Right hindlimb (tissue), 1 donor: ENCODE data around the gene CLINT1.

Source experiments
- DNase-seq: peaks from one replicate; pipeline ENCODE4 v3.0.0-alpha.2; 2018

CLINT1 gene

DNA sequence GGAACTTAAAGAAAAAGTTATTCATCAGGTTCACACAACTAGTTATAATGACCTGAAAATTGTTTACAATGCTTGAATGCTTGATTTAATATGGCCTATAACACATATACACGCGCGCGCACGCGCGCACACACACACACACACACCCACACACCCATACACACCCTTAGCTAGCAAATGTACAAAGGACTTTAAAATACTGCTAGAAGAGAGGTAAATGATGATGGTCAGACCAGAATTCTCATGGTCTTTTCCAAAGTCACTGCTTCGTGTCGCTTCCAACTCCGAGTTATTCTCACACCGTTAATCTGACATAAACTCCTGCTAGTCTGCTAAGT is 109.5 kb downstream of the CLINT1 start:
- no peak for DNase-seq

DNA sequence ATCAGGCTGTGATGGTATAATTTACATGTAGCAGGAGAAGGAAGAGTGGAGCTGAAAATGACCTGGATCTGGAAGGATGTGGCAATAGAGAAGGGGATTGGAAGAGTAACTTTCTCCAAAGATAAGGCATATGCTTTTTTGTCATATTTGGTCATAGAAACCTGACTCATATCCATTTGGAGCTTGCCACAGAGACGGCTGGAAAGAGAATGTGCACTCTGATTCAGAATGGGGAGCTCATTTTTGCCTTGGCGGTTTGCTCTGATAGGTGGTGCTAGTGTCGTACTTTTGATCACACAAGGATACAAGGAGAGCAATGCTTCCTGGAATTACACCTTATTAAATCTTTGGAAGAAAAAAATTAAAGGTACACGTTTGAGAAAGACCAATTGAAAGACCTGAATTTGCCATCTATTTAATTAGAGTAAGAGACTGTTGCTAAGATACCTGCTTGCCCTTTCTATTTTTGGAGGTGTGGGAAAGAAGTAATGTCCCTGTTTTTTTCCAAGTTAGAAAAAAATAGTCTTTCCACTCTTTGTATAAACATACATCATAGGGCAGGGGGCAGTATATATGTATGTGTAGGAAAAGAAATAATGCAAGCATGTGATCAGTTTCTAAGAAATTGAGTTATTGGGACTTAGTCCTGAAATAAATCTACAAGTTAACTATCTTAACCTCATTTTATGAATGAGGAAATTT is 110.0 kb downstream of the CLINT1 start:
- DNase-seq: no peak

DNA sequence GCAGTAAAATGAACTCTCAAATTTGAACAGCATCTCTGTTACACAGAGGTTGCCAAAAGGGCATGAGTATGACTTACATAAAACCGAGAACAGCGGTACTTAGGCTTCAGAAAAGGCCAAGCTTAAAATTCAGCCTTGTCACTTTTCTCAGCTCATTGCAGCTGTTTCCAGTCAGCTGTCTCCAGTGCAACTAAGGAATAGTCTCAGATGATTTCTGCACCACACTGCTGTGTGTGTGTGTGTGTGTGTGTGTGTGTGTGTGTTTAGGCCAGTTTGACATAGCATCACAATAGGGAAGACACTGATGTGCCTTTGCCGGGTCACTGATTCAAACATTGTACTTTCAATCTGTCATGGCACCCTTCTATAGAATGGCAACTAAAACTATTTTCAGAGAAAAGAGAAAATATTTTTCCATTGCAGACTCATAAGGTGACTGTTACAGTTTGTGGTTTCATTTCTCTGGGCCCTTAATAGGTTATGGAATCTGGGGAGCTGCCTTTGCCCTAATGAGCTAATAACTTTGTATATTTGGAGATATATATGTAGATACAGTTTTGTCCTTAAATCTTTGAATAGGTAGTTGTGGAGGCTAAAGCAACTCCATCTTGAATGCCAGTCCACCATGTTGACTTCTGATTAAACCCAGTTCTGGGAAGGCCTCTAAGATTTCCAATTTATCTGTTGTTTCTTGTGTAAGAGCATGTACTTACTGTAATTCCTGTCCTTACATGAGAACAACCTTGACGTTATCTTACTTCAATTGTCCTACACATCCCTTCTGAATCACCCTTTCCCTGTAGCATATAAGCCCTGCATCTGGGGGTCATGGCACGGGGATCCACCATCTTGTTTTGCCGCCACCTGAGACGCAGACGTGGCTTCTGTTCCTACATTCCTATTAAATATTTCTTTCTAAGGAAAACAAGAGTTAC is 110.9 kb downstream of the CLINT1 start:
- DNase-seq: no peak

DNA sequence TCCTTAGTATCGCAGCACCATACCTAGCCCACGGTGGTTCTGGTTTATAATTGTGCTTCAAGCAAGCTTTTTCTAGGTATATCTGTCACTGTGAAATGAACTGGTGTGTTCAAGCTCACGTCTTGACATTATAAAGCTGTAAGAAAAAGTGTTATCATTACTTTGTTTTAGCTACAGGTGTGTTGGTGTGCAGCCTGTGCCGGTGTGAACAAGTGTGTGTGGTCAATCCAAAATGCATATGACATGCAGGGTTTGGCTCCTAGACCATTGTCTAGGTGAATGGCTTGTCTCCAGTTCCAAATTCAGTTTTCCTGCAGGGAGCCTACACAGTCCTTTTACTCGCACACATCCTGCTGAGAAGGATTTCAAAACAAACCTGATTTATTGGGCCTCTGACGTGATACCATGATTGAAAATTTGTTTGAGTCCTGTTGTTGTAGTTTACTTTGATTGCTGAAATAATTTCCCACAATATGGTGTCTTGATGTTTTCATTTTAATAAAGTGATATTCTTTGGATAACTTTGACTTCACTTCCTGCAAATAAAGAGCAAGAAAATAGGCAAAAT is 111.7 kb downstream of the CLINT1 start:
- DNase-seq: no peak

DNA sequence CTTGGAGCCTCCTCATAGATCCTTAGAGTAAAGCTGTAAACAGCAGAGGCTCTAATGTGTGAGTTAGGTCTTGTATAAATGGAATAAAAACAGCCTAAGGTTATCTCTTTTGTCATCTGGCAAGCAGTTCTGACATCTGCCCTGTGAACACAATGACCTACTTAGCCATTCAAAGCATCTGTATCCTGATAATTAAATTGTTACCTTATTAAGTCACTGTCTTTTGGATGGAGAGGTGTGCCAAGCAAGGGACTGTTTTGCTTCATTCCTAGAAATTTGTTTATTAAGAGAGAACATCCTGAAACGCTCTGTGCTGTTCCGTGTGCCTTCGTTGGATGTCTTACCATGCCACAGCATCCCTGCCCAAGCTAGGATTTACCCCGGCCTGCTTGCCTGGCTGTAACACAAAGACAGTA is 113.9 kb downstream of the CLINT1 start:
- DNase-seq: no peak

DNA sequence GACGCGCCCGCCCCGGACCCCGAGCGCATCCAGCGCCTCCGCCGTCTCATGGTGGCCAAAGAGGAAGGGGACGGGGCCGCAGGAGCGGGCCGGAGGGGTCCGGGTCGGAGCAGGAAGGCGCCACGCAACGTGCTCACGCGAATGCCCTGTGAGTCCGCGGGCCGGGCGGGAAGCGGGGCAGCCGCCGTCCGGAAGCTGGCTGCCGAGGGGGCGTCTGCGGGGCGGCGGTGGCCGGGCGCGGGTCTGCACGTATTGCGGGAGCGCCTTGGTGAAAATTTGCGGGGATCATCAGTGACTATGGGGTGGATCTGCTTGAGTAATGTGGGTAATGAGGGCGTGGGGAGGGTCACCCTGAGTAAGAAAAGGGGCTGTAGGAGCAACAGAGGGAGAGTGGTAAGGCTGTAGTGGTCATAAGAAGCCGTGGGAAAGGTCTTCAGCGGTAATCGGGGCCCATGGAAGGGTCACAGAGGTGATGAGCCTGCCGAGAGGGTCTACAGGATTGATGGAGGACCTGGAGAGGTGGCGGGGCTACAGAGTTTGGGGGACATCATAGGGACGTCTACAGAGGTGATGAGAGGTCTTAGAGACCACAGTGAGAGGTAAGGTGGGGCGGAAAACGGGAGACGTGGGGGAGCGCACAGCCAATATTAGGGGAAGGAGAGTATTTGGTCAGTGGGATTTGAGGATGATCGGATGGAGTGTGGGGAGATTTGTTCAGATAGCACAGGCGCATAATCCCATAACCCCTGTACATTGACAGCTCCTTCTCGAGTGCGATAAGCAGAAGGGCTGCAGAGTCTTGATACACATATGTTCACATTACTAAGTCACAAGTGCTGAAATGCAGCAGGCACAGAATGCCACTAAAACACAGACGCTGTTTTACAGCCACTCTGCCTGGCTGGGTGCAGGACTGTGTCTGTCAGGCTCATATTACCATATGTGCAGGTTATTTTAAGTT is 114.6 kb downstream of the CLINT1 start:
- DNase-seq: no peak

DNA sequence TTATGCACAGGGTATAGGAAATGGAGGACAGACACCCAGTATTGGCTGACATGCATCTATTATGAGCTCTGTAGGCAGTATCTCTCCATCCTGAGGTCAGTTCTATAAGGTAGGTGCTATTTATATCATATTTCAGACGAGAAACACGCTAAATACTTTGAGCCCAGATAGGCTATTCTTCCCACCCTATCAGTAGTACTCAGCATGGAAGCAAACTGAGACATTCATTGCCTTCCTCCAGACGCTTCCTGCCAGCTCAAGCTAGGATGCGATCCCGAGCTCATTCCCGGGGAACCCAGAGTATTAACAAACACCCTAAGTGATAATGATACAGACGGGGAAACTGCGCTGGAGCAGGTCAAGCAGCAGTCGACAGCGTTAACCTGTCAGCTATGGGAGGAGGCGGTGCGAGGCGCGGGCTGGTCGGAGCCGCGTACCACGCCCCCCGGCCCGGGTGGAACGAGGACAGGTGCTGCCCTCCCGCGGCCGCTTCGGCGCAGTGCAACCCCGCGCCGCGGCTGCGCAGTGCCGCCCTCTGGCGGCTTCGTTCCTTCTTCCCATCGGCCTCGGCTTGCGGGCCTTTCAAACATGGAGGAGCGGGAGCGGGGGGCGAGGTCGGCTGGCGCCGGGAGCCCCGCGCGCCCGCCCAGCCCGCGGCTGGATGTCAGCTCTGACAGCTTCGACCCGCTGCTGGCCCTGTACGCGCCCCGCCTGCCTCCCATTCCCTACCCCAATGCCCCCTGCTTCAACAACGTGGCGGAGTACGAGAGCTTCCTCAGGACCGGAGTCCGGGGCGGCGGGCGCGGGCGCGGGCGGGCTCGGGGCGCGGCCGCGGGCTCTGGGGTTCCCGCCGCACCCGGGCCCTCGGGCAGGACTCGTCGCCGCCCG is 115.5 kb downstream of the CLINT1 start, which contains the start of gene LSM11:
TSS of gene LSM11 (plus strand) at position 550 of the 888 bp plus-strand sequence. CDS start at position 589, 39 bp downstream.
- DNase-seq: peak; percentile 94

DNA sequence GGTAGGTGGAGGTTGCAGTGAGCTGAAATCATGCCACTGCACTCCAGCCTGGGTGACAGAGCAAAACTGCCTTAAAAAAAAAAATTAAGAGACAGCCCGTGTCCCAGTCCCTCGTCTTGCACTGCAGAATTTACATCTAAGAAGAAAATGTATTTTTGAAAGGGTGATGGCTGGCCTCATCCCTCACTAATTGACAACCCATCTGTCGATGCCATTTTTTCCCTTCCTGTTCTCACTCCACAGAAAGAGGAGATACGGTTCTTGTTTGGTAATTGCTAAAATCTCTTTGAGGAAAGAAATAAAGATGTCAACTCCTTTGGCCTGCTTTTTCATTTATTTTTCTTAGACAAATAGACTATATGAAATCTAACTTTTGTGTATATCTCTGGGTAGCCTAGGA is 117.8 kb downstream of the CLINT1 start:
- DNase-seq: no peak

DNA sequence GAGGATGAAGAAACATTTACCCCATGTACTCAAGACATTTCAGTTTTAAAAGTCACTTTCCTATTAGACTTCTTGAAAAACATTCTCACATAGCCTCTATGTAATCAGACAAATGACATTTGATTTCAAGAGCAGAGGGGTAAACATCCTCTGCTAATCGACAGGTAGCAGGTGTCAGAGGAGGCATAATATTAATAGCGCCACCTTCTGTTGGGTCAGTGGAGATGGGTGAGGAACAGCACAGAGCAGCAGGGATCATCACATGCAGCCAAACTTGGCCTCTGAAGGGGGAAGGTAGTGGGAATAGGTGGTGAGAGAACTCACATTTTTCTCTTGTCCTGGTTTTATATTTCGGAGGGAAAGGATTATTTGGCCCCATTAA is 118.7 kb downstream of the CLINT1 start:
- DNase-seq: no peak

DNA sequence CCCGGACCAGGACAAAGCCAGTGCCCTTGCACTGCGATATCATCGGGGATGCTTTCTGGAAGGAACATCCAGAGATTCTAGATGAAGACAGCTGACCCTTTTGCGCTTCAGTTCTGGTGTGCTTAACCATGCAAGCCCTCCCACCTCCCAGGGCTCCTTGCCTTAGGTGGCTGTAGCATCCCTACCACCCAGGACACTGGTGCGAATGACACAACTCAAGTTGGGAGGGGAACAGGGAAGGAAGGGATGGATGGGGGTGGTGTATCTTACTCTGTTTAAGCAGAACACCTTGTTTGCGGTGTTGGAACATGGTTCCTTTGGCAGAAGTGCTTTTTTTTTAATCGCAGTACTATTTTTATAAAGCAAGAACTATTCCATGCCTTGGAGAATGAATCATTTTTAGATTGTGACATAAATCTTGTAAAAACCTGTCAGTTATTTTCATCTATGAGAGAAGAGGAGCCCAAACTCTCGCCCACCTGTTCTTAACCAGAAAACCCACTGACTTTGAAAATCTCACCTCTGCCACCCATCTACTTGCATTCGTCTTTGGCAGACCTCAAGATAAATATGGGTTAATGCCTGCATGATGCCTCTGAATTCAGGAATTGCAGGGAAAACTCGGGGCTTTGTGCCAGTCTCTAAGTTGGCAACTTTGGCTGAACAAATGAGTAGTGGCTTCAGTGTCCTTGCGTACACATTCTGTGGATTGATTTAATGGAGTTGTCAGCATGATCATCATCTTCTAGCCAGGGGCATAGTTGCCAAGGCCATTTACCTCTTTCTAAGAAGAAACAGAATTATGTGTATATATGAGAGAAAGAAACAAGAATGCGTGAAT is 119.3 kb downstream of the CLINT1 start:
- DNase-seq: no peak

DNA sequence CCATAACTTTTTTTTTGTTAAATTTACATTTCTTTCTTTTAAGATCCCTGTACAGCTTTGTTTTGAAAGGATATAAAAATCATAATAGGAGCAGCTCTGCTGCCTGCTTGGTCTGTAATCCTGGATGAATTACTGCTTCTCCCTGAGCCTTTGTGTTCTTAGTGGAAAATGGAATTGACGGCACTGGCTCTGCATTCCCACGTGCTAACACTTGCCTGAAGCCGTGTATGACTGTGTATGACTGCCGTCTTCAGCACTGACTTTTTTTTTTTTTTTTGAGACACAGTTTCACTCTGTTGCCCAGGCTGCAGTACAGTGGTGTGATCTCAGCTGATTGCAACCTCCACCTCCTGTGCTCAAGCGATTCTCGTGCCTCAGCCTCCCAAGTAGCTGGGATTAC is 123.0 kb downstream of the CLINT1 start:
- DNase-seq: no peak
